Urothelium cell line (cell line): ENCODE measurements around the gene NVL.

ENCODE experiments used
- DNase-seq: peaks from one replicate; pipeline ENCODE4 v3.0.0; 2011; ENCODE audit warnings: low spot score, mixed read lengths
- FAIRE-seq: peaks from 2 replicates; lab custom pipeline; 2011; peaks lifted over from hg19 to GRCh38; lab: Jason Lieb, UNC

NVL gene

GRCh38 chr1:224201383-224201782 lies 128.6 kb downstream of the NVL start:
- DNase-seq: no peak
- no peak for FAIRE-seq

DNA sequence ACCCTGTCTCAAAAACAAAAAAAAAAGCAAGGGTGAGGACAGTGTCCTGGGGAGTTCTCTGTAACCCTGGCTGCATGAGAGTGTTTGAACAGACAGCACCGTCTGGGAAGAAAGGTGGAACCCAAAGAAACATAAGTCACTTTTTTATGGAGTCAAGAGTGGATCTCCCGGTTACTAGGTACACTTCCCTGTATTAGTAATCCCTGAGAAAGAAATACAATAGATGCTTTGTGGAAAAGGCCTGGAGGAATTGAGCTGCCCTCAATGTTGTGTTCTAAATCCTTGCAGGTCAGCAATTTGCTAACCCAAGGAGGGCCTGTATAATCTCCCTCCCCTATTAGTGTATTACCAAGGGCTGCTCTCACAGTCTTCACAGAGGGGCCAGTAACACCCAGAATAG lies 130.3 kb downstream of the NVL start:
- FAIRE-seq: no peak

DNA sequence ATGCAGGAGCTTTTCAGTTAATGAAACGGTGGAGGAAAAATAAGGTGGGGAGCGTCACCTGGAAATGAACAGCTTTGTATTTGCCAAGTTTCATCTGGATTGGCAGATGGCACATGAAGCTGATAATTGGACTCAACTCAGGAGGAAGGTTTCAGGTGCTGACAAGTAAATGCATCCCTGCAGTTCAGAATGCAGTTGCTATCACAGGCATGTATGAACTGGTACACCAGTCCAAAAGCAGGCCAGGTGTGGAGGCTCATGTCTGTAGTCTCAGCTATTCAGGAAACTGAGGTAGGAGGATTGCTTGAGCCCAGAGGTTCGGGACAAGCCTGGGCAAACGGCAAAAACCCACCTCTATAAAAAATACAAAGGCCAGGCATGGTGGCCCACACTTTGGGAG lies 131.4 kb downstream of the NVL start:
- FAIRE-seq (no peak), DNase-seq (no peak)

More for the DNA sequence above, 130.3 kb downstream of the NVL start:
- no peak for DNase-seq

- FAIRE-seq (no peak), DNase-seq (no peak)
Observed at GRCh38 chr1:224196813-224197600, 133.0 kb downstream of the NVL start.

- DNase-seq (no peak), FAIRE-seq (no peak)
Observed at GRCh38 chr1:224193319-224193966, 136.5 kb downstream of the NVL start.

DNA sequence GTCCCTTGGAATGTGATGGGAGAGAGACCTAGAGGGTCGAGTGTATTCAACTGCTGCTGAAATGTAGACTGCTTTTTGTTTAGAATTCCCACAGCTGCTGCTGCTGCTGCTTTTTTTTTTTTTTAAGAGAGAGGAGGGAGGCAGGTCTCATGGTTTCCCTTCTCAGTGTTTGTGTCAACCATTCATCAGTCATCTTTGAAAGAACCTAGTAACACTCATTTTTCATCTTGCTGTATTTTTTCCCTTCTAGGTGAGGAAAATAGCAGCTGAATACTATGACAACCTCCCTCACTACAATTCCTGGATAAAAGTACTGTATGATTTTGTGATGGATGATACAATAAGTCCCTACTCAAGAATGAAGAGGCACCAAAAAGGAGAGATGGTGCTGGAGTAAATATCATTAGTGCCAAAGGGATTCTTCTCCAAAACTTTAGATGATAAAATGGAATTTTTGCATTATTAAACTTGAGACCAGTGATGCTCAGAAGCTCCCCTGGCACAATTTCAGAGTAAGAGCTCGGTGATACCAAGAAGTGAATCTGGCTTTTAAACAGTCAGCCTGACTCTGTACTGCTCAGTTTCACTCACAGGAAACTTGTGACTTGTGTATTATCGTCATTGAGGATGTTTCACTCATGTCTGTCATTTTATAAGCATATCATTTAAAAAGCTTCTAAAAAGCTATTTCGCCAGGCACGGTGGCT lies 137.7 kb downstream of the NVL start:
- DNase-seq (no peak), FAIRE-seq (no peak)

DNA sequence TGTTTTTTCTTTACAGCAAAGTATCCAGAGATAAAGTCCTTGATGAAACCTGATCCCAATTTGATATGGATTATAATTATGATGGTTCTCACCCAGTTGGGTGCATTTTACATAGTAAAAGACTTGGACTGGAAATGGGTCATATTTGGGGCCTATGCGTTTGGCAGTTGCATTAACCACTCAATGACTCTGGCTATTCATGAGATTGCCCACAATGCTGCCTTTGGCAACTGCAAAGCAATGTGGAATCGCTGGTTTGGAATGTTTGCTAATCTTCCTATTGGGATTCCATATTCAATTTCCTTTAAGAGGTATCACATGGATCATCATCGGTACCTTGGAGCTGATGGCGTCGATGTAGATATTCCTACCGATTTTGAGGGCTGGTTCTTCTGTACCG lies 140.4 kb downstream of the NVL start:
- no peak for DNase-seq
- FAIRE-seq: no peak

DNA sequence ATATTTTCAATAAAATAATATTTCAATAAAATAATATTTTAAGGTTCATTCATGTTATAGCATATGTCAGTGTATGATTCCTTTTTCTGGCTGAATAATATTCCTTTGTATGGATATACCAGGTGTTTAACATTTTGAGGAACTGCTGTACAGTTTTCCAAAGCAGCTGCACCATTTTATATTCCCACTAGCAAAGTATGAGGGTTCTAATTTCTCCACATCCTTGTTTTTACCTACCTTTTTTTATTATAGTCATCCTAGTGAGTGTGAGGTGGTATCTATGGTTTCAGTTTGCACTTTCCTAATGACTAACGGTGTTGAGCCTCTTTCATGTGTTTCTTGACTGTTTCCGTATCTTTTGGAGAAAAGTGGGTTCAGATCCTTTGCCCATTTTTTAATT lies 141.7 kb downstream of the NVL start:
- FAIRE-seq: no peak

DNA sequence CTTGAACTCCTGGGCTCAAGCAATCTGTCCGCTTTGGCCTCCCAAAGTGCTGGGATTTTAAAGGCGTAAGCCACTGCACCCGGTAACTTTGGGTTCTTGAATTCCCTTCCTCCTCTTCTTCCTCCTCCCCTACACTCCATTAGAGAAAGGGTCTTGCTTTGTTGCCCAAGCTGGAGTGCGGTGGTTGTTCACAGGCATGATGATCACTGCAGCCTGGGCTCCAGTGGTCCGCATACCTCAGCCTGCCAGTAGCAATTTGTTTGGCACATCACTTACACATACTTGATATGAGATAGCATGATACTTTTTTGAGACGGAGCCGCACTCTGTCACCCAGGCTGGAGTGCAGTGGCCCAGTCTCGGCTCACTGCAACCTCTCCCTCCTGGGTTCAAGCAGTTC lies 144.8 kb downstream of the NVL start:
- FAIRE-seq (no peak), DNase-seq (no peak)

More for the DNA sequence above, 141.7 kb downstream of the NVL start:
- DNase-seq: no peak

DNA sequence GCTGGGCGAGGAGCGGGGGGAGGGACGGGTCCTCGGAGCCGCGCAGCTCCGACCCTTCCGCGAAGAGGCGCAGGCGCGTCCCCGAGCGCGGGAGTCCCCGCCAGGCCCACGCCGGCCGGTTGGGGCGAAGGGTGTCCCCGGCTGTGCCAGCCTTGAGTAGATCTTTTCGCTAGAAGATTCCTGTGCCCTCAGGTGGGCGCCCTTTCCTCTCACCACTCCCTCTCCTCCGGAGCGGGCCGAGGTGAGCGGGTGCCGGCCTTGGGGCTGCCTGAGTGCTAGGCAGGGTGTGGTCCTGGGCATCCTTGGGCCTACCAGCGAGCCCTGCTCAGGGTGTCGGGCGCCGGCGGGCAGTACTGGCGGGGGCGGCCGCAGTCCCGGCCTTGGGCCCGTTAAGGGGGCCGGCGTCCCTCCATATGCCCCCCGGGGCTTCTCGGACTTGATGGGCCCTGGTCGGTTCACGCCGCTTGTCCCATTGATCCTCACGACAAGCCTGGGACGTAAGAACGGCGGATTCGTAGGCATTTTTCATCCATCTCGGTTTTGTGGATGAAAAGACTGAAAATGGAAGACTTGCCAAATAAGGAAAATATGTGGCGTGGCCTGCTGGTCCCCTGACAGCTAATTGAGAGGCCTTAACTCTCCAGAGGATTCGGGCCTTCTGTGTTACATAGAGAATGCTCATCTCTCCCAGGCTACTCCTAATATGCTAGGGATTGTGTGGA lies 146.2 kb downstream of the NVL start:
- no peak for FAIRE-seq

GRCh38 chr1:224182866-224183590 lies 146.9 kb downstream of the NVL start, which contains the start of gene DEGS1:
Gene DEGS1, plus strand, starts transcription at chr1:224183240. Its CDS starts 97 bp downstream, at chr1:224183337.
- DNase-seq: peak; percentile 97
- FAIRE-seq: no peak

More for the DNA sequence above, 146.2 kb downstream of the NVL start:
- DNase-seq: peak; percentile 81

DNA sequence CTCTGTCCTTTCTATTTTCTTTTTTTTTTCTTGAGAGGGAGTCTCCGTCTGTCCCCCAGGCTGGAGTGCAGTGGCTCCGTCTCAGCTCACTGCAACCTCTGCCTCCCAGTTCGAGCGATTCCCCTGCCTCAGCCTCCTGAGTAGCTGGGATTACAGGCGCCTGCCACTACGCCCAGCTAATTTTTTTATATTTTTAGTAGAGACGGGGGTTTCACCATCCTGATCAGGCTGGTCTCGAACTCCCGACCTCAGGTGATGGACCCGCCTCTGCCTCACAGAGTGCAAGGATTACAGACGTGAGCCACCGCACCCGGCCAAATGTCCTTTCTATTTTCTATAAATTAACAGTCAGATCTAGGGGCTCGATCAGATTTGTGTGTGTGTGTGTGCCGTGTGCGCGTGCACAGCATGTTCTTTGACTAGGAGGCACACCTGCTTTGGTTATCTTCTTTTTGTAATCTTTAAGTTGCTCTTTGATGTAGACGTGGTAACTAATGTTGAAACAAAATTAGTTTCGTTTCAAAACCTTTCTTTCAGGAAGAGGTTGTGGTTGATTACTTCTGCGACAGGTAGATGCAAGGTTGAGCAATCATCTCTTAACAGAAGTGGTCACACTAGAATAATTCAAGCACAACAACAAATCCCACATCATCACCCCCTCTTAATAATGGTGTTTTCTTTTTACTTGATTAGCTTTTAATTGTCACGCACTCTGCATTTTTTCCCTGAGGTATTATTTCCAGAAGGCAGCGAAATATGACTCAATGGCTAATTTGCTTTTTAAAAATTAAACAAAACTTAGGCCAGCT lies 147.7 kb downstream of the NVL start:
- FAIRE-seq: no peak

DNA sequence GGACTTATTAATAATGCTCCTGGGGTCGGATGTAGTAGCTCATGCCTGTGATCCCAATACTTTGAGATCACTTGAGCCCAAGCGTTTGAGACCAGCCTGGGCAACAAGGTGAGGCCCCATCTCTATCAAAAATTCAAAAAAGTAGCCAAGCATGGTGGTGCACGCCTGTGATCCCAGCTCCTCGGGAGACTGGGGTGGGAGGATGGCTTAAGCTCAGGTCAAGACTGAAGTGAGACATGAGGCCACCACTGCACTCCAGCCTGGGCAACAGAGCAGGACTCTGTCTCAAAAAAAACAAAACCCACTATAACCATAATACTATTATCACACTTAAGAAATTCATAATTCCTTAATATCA lies 148.5 kb downstream of the NVL start:
- FAIRE-seq (no peak), DNase-seq (no peak)

More for the DNA sequence above, 147.7 kb downstream of the NVL start:
- no peak for DNase-seq

GRCh38 chr1:224180783-224181452 lies 149.1 kb downstream of the NVL start:
- no peak for FAIRE-seq

DNA sequence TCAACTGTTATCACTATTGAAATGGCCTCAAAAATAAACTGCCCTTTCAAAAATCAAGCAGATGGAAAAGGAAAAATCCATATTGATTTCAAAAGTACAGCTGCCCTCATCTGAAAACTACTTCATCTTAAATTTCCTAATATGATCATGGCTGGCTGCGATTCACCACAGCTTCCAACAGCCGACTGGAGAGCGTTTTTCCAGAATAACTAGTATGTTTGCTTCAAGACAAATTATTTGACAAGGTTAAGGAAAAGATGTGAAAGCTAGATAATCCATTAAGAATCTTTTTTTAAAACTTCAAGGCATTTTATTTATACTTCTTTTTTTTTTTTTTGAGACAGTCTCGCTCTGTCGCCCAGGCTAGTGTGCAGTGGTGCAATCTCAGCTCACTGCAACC lies 151.1 kb downstream of the NVL start:
- no peak for FAIRE-seq
- no peak for DNase-seq

More at GRCh38 chr1:224180783-224181452, 149.1 kb downstream of the NVL start:
- DNase-seq: no peak

DNA sequence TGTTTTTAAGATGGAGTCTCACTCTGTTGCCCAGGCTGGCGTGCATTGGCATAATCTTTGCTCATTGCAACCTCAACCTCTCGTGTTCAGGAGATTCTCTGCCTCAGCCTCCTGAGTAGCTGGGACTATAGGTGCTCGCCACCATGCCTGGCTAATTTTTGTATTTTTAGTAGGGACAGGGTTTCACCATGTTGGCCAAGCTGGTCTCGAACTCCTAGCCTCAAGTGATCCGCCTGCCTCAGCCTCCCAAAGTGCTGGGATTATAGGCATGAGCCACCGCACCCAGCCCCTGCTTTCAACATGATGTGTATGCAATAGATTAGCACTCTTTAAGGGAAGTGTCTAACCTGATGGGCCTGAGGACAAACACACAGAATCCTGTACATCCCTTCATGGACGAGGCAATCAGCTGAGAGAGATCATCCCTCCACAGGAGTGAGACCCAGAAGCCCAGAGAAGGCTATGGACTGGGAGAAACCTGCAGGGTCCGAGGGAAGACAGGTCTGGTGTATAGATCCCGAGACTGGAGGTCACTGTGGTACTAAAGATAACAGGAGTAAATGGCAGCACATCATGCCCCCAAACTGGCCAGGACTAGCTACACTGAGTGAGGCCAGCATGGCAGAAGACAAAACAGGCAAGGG lies 152.5 kb downstream of the NVL start:
- DNase-seq (no peak), FAIRE-seq (no peak)
